ENCODE measurements around the gene PHF20.
"Not testable (repeated sequence)": the region's sequence is repeated elsewhere in the genome, so short reads cannot be mapped to it uniquely, and the experiment has no call there.

The PHF20 gene

GRCh38 chr20:35929301-35929700, 157.5 kb downstream of the PHF20 start:
- DNase-seq (ENCODE audit: low read depth) = no peak

- no peak for DNase-seq (ENCODE audit: low read depth)
Observed at GRCh38 chr20:35934050-35934449, 162.2 kb downstream of the PHF20 start.

- no peak for DNase-seq (ENCODE audit: low read depth)
Observed at GRCh38 chr20:35939264-35939663, 167.4 kb downstream of the PHF20 start.

DNA sequence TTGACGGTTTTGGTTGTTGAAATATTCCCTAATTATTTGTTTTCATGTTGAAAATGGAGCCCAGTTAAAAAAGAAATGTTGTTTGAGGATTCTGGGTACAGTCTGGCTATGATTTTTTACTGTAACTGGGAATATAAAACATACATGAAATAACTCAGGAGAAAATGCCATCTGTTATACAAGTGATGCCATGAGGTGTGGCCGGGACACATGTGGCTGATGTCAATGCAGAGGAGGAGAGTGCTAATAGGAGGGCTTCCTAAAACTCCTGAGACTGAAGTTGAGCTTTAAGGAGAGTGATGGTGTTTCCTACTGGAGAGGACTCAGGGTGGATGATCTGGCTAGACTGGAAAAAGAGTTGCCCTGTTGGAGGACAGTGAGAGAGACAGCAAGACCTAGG, 169.8 kb downstream of the PHF20 start:
- no peak for DNase-seq (ENCODE audit: low read depth)

DNA sequence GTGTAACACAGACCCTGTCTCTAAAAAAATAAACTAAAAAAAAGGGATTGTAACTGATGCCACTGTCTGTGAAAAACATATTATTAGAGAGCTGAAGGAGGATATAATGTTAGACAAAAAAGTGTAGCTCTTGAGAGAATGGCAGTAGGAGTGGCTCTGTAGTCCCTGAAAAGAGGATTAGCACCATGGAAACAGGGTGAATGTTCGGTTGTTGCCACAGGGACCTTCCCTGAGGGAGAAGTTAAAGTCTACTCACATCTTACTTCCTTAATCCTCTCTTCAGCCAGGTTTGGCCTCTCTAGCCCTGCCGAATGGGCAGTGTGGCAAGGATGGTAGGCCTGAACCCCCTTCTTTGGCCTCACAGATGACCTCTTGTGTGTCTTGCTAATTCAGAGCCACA, 170.4 kb downstream of the PHF20 start:
- no peak for DNase-seq (ENCODE audit: low read depth)

DNA sequence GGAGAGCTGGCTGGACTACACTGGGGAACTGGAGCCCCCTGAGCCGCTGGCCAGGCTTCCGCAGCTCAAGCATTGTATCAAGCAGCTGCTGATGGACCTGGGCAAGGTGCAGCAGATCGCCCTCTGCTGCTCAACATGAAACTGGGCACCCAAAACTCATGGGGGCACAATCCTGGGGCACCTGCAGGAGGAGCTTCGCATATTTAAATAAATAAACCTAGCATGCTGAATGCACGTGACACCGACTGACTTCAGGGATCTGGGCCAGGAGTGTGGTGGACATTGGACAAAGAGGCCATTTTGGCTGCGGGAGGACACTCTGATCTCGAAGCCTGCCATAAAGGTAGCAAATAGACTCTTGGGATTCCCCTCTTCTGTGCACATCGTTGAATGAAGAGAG, 175.7 kb downstream of the PHF20 start:
- DNase-seq (ENCODE audit: low read depth) = no peak

DNA sequence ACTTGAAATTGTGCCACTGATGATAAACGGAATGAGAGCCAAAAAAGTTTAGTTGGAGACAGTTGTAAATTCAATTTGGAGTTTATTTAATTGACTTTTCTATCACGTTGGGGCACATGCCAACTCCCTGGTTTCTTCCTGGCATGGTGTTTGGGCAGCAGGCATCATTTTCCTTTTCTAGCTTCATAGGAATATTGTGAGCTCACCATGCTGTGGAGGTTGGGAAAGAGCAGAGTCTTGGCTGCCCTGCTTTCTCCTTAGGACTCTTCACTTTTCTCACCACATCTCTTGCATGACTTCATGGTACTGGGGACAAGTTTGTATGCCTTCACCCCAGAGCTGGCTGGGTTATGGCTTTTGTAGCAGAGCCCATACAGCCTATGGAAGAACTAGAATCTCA, 176.1 kb downstream of the PHF20 start:
- DNase-seq (ENCODE audit: low read depth) = no peak

DNA sequence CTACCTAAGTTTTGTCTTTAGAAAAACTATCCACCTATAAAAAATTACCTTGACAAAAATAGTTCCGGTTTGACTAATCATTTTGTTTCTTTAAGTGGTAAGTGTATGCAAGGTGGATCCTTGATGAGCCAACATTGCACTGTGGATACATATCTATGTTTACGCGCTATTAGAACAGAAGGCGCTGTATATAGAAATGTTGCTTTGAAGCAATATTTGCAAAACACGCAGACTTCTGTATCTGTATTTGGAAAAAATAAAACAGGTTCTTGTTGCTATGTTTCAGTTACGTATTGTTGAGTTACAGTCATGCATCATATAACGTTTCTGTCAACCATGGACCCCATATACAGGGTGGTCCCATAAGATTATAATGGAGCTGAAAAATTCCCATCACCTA, 178.3 kb downstream of the PHF20 start:
- DNase-seq (ENCODE audit: low read depth) = no peak

DNA sequence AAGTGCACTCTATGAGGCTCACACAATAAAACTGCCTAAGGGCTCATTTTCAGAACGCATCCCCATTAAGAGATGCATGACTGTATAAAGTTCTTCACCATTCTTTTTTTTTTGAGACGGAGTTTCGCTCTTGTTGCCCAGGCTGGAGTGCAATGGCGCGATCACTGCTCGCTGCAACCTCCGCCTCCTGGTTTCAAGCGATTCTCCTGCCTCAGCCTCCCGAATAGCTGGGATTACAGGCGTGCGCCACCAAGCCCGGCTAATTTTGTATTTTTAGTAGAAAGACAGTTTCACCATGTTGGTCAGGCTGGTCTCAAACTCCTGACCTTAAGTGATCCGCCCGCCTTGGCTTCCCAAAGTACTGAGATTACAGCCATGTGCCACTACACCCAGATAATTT, 180.3 kb downstream of the PHF20 start:
- not testable (repeated sequence) for DNase-seq (ENCODE audit: low read depth)

DNA sequence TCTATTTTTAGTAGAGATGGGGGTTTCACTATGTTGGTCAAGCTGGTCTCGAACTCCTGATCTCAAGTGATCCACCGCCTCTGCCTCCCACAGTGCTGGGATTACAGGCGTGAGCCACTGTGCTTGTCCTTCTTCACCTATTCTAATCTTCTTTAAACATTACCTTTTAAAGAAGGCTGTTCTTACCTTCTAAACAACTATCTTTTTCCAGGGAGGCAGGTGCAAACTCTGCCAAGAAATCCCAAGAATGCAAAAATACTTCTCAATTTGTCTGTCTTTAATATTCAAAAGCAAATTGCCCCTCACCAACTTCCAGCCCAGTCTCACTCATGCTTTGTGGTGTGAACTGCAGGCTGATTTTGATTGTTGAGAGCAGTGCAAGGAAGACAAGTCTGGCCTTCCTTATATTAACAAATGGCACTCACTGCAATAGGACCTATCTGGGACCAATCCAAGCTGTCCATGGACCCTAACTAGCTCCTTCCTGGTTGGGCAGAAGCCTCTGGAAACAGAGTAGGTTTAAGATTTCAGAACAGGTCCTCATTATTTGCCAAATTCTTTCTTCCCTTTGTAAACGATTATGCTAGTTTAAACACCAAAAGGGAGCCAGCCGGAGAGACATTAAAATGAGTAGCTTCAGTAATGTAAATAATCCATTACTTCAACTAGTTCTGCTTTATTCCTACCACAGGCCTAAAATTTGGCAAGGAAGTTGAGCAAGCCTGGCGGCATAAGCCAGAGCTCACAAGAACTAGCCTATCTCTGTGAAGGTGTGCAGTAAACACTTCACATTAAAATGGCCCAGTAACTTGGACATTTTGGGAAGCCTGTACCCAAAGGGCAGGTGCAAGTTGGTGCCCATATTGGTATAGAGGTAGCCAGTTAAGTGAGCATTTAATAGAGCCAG, 180.9 kb downstream of the PHF20 start:
- DNase-seq (ENCODE audit: low read depth) = no peak

DNA sequence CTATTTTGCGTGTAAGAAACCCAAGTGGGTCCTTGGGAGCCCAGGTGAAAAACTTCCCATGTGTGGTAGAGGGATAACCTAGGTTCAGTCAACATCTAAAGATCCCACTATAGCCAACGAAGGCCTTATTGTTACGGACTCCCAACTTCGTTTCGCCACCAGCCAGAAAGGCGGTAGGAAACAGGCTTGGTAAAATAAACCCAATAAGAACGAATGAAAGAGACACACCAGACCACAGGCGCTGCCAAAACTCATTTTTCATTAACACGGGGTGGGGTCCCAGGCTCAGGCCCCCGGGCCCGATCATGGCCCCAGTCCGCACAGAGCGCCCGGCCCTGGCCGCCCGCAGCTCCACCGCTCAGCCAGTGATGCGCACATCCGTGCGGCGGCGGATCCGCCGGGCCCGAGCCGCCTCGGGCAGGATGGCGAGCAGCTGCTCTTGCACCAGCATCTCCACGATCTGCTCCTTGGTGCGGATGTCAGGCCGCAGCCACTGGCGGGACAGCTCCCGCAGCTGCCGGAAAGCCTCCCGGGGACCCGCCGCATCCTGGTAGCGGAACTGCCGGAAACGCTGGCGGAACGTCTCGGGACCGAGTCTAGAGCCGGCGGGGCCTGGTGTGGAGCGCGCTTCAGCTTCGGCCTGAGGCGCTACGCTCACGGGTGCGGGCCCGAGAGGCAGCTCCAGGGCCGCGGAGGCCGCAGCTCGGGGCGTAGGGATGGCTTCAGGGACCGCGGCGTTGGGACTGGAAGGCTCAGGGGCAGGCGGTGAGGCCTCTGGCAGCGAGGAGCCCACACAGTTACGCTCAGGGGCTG, 181.8 kb downstream of the PHF20 start:
- peak; percentile 56 for DNase-seq (ENCODE audit: low read depth)

DNA sequence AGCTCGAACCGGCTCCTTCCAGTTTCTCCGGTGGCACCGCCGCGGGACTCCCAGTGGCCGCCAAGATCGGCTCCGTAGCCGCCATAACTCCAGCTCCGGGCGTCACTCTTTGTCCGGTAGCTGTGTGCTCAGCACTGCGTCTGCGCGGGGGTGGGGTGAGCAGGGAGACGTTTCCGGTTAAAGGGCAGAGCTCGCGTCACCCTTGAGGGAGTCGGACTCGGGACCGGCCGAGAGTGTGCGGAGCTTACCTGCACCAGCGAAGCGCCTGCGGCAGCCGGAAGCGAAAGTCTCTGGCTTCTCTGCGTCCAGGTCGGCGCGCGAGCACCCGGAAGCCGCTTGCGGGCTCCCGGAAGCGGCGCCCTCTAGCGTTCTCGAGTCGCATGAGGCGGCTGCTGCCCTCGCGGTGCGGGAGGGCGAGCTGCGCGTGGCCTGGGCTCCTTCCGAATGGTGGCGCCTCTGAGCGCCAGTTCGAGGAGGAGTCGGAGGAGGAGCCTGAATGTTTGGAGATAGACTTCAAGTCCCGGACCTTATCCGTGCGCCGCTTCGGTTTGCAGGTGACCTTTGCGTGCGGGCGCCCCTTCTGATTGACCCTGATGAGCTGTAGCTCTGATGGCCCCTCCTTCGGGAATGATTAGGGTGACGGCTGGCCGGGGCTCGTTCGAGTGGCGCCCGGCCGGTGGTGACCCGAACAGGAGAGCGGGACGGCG, 182.5 kb downstream of the PHF20 start, which contains the start of gene SCAND1:
TSS of gene SCAND1 (minus strand) at position 303 of the 707 bp plus-strand sequence. CDS start at position 85, 218 bp downstream.
- peak; percentile 94 for DNase-seq (ENCODE audit: low read depth)

GRCh38 chr20:35954907-35955251, 183.1 kb downstream of the PHF20 start:
- peak; percentile 26 for DNase-seq (ENCODE audit: low read depth)

DNA sequence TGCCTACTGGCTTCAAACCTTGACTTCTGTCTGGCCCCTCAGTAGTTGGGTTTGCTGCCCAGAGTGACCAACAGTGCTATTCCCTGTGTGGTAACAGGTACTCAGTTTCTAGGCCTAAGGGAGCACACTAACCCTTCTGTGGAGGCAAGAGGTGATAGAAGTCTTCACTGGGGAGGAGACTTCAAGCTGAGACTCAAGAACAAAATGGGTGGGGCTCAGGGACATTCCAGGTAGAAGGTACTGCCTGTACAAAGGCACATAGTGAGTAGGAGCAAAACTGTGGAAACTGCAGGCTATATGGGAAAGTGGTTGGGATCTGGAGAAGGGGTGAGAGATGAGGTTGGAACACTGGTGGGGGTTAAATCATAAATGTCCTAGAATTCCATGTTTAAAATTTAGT, 184.8 kb downstream of the PHF20 start:
- DNase-seq (ENCODE audit: low read depth) = no peak

GRCh38 chr20:35959291-35959690, 187.5 kb downstream of the PHF20 start:
- DNase-seq (ENCODE audit: low read depth) = not testable (repeated sequence)

DNA sequence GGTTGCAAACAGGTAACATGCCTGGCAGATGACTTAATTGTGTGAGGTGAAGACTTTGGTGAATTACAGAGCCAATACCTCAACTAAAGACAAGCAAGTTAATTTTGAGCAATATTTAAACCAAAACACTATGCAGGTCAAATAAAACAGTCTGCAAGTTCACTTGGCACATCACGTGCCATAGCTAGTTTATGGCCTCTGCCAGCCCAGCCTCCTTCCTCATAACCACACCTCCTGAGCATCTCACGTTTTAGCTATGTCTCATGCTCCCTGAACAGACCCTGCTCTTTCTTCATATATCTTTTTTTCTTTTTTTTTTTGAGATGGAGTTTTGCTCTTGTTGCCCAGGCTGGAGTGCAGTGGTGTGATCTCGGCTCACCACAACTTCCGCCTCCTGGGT, 192.1 kb downstream of the PHF20 start:
- no peak for DNase-seq (ENCODE audit: low read depth)

- DNase-seq (ENCODE audit: low read depth) = no peak
Observed at GRCh38 chr20:35967979-35968640, 196.3 kb downstream of the PHF20 start, which contains the start of gene CNBD2. Gene CNBD2 (plus strand): TSS chr20:35968590. CDS start chr20:35968763, 173 bp downstream.

DNA sequence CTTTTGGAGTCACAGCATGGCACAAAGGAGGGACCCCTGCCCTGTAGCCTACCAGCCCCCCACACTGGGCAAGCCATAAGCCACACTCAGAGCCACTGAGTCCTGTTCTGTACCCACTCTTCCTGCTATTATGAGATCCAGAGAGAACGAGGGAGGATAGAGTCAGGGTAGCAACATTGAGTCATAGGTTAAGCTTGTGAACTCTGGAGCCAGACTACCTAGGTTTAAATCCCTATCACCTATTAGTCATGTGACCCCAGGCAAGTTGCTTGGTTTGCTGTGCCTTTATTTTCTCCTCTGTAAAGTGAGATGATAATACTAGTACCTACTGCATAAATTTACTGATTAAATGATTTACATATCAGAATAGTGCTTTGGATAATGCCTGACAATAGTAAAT, 197.1 kb downstream of the PHF20 start:
- DNase-seq (ENCODE audit: low read depth) = no peak

- DNase-seq (ENCODE audit: low read depth) = no peak
Observed at GRCh38 chr20:35971981-35972380, 200.2 kb downstream of the PHF20 start.

DNA sequence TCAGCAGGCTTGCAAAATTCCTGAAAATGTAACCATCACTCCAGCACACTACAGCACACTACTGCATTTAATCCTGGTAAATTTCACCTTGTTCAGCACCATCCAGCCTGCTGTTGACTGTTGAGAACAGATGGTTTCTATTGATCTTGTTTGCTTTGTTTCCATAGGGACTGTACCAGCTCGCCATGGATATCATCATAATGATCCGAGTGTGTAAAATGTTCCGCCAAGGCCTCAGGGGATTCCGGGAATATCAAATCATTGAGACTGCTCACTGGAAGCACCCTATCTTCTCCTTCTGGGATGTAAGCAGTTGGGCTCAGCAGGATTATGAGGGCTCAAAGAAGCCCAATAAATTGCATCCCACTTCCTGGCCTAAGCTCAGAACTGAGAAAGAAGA, 200.6 kb downstream of the PHF20 start:
- DNase-seq (ENCODE audit: low read depth) = no peak

DNA sequence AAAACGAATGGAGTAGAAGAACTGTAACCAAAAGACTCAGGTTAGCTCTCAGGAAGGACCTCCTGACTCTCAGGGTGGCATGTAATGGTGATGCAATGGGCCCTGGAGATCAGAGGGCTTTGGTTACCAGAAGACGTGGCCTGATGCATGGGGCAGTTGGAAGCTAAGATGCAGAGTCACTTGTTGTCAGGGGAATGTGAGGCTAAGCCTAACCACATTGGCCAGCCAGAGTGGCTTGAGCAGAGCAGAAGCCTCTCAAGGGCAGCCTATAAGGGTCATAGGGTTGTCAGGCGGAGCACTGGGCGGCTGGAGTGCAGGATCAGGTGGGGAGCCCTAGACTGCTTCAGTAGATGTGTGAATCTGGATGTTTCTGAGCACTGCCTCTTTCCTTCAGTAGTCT, 202.4 kb downstream of the PHF20 start:
- no peak for DNase-seq (ENCODE audit: low read depth)

All from T follicular helper cell (primary cell).